A549 (cell line): ENCODE data around the gene ZNF385D. TPM values are rescaled to one million over a fixed set of nuclear protein-coding genes. Genes with fewer than 3 reads are reported as not detected.

Source experiments
- ATAC-seq, 2 experiments: fragments of 200-7000 bp in 1 of 2; fragments of >200 bp in 1 of 2; cut with Nextera tagmentation in 1 of 2; cut with Tn5 transposase in 1 of 2; 3 replicates each; pipeline versions ENCODE4 v1.8.0 to v1.9.1; 2018 to 2020; ENCODE audit warnings: mild to moderate bottlenecking in 1 of 2, moderate library complexity in 1 of 2
- CTCF ChIA-PET: fragments of 300-600 bp; sonication (Branson Sonifier 250); formaldehyde crosslinking; extraction: SDS; loops from one replicate; lab custom pipeline; 2021; ENCODE audit warnings: antibody characterized with exemption, inconsistent platforms; lab: Yijun Ruan, JAX
- POLR2A ChIA-PET: fragments of 350-600 bp; formaldehyde crosslinking; extraction: SDS; loops from one replicate; lab custom pipeline; 2021; ENCODE audit warnings: antibody characterized with exemption, inconsistent platforms; lab: Yijun Ruan, JAX
- DNase-seq, 2 experiments: peaks; one replicate each; pipeline versions ENCODE4 v3.0.0 to v3.0.0-alpha.2; 2011 to 2016; ENCODE audit warnings: low read depth in 1 of 2, low spot score in 1 of 2
- FAIRE-seq: peaks from 2 replicates; lab custom pipeline; 2011; peaks lifted over from hg19 to GRCh38; lab: Jason Lieb, UNC
- H3K27ac ChIP-seq, 2 experiments: fragments of >200 bp; sonication (Bioruptor Twin); formaldehyde crosslinking; 3 replicates each; pipeline ENCODE4 v1.5.1; 2016 to 2017
- H3K4me1 ChIP-seq: fragments of >200 bp; sonication (Bioruptor Twin); formaldehyde crosslinking; 3 replicates; pipeline ENCODE4 v1.6.1; 2016
- H3K4me2 ChIP-seq: fragments of >200 bp; sonication (Bioruptor Twin); formaldehyde crosslinking; 3 replicates; pipeline ENCODE4 v1.6.1; 2016
- H3K4me3 ChIP-seq: fragments of >200 bp; sonication (Bioruptor Twin); formaldehyde crosslinking; 3 replicates; pipeline ENCODE4 v1.5.1; 2016
- H3K9me3 ChIP-seq: fragments of >200 bp; sonication (Bioruptor Twin); formaldehyde crosslinking; 3 replicates; pipeline ENCODE4 v1.6.1; 2016
- BHLHE40 ChIP-seq: IDR thresholded peaks from 2 replicates; pipeline ENCODE4 v1.6.1; 2012; ENCODE audit warnings: low read depth, low read length, inconsistent platforms
- CBX2 ChIP-seq: fragments of 200-600 bp; sonication (generic); IDR thresholded peaks from 2 replicates; pipeline ENCODE4 v1.6.1; 2016; ENCODE audit warnings: low read depth, mild to moderate bottlenecking, borderline replicate concordance
- CTCF ChIP-seq: fragments of >200 bp; sonication (Bioruptor Twin); formaldehyde crosslinking; IDR thresholded peaks from 3 replicates; pipeline ENCODE4 v1.5.1; 2016
- EHMT2 ChIP-seq: fragments of 200-600 bp; sonication (generic); IDR thresholded peaks from 2 replicates; pipeline ENCODE4 v1.6.1; 2016; ENCODE audit warnings: antibody characterized with exemption, low read depth, mild to moderate bottlenecking, moderate library complexity
- ELK1 ChIP-seq: fragments of 150-350 bp; IDR thresholded peaks from 2 replicates; pipeline ENCODE4 v1.6.1; 2014; ENCODE audit warnings: low read depth, mild to moderate bottlenecking, low read length
- EP300 ChIP-seq, 2 experiments: fragments of >200 bp; sonication (Bioruptor Twin); formaldehyde crosslinking; IDR thresholded peaks; 2 replicates in 1 of 2; 3 replicates in 1 of 2; pipeline ENCODE4 v1.6.1; 2016 to 2017
- GATA3 ChIP-seq: IDR thresholded peaks from 2 replicates; pipeline ENCODE4 v1.6.1; 2012; ENCODE audit warnings: borderline replicate concordance
- HDAC2 ChIP-seq: fragments of 200-600 bp; sonication (generic); IDR thresholded peaks from 2 replicates; pipeline ENCODE4 v1.6.1; 2016
- HOXB13 ChIP-seq: fragments of 250-450 bp; sonication (Bioruptor Pico); IDR thresholded peaks from 2 replicates; pipeline ENCODE4 v1.5.0; 2020; ENCODE audit warnings: low read depth, mild to moderate bottlenecking, moderate library complexity
- MAX ChIP-seq: IDR thresholded peaks from 2 replicates; pipeline ENCODE4 v1.6.1; 2012
- MAZ ChIP-seq: fragments of 150-350 bp; IDR thresholded peaks from 2 replicates; pipeline ENCODE4 v1.6.1; 2014; ENCODE audit warnings: antibody characterized with exemption, low read depth, low read length, borderline replicate concordance
- MYC ChIP-seq: IDR thresholded peaks from 2 replicates; pipeline ENCODE4 v1.6.1; 2012; ENCODE audit warnings: mild to moderate bottlenecking, inconsistent platforms, low read length, improper control_type of control experiment, borderline replicate concordance
- NR3C1 ChIP-seq: fragments of >200 bp; sonication (Bioruptor Twin); formaldehyde crosslinking; IDR thresholded peaks from 3 replicates; pipeline ENCODE4 v1.6.1; 2017
- PBX3 ChIP-seq: IDR thresholded peaks from 2 replicates; pipeline ENCODE4 v1.6.1; 2012
- RAD21 ChIP-seq, 2 experiments: fragments of >200 bp in 1 of 2; sonication (Bioruptor Twin) in 1 of 2; formaldehyde crosslinking in 1 of 2; IDR thresholded peaks in 1 of 2; conservative IDR thresholded peaks in 1 of 2; 2 replicates in 1 of 2; 3 replicates in 1 of 2; pipeline ENCODE4 v1.6.1; 2012 to 2018; ENCODE audit warnings: inconsistent platforms in 1 of 2
- RCOR1 ChIP-seq: fragments of 150-350 bp; IDR thresholded peaks from 2 replicates; pipeline ENCODE4 v1.6.1; 2014; ENCODE audit warnings: antibody characterized with exemption, low read length, low read depth
- REST ChIP-seq: fragments of 200-600 bp; sonication (generic); IDR thresholded peaks from 2 replicates; pipeline ENCODE4 v1.6.1; 2016; ENCODE audit warnings: antibody characterized with exemption, mild to moderate bottlenecking, moderate library complexity
- RNF2 ChIP-seq: fragments of 200-600 bp; sonication (generic); IDR thresholded peaks from 2 replicates; pipeline ENCODE4 v1.6.1; 2016; ENCODE audit warnings: low read depth, mild to moderate bottlenecking, antibody characterized with exemption, moderate library complexity, borderline replicate concordance
- WGBS: methylation state at CpG from one replicate; pipeline ENCODE4 v1.1.6; 2017; ENCODE audit errors: missing lambda C conversion rate; 5-methylcytosine and 5-hydroxymethylcytosine counted together
- polyA plus RNA-seq, 4 experiments: library from polyadenylated mRNA; depleted of rRNA in 3 of 4; stranded (reverse); fragments of >200 nt; fragmentation: RNase III in 1 of 4; extraction: RNeasy Plus Mini Kit Qiagen cat#74134 plus additional on column Dnase treatment in 1 of 4; gene quantifications; 2 replicates in 3 of 4; 3 replicates in 1 of 4; pipeline ENCODE4 v1.2.3, GENCODE V29; 2011 to 2017

The ZNF385D gene
- polyA plus RNA-seq, 2 of the 4 experiments (the other 2 are of a cell fraction), result not detected

GRCh38 chr3:21508246-21508645, 242.8 kb downstream of the ZNF385D start (continued):
- TF ChIP-seq RCOR1 (no peak), RAD21 (conservative IDR thresholded peaks at IDR 0.05 in 1 of 2, IDR thresholded peaks at IDR 0.05 in 1 of 2) (no peak)

- DNase-seq, result no peak
- Histone ChIP-seq H3K9me3 (no peaks in the 10 kb centered on the region), H3K4me3 (no peak overlapping the region), H3K4me1 (no peaks in the 10 kb centered on the region), H3K27ac (no peak overlapping the region), H3K4me2 (no peak overlapping the region)
- no peak for ATAC-seq
- ChIA-PET POLR2A (no interaction called here), CTCF (no interaction called here)
- WGBS, result under 1% methylated on average over 4 of the region's 4 CpGs
- TF ChIP-seq MYC (no peak), HDAC2 (no peak), RCOR1 (no peak), CTCF (no peak), HOXB13 (no peak), CBX2 (no peak), PBX3 (no peak), REST (no peak), EP300 (IDR thresholded peaks at IDR 0.05) (no peak), NR3C1 (no peak), ELK1 (no peak), MAX (no peak), BHLHE40 (no peak), GATA3 (no peak), EHMT2 (no peak), MAZ (no peak), RNF2 (no peak)
- no peak for FAIRE-seq
Measured at GRCh38 chr3:21505711-21506460, 245.1 kb downstream of the ZNF385D start.
